Stomach (tissue), 4 donors: Measurements from ENCODE around the gene WWP2.

Experiments used
- POLR2A ChIP-seq, 4 donors: fragments of 450-650 bp; IDR thresholded peaks; one replicate each; pipeline ENCODE4 v1.6.1; 2016; ENCODE audit warnings: antibody characterized with exemption in 4 of 4, control low read depth in 2 of 4, mild to moderate bottlenecking in 1 of 4, moderate library complexity in 1 of 4
- POLR2AphosphoS5 ChIP-seq, 3 donors: sonication (generic); formaldehyde crosslinking; IDR thresholded peaks; one replicate each; pipeline ENCODE4 v1.6.1; 2016; ENCODE audit warnings: antibody characterized with exemption in 3 of 3
- TF ChIP-seq, protein P1 (sequence below), 7 experiments: fragments of 450-650 bp in 4 of 7; fragments of 200-600 bp in 3 of 7; sonication (generic) in 3 of 7; IDR thresholded peaks; one replicate each; pipeline ENCODE4 v1.5.1; 2016 to 2019; ENCODE audit warnings: antibody characterized with exemption in 7 of 7, control low read depth in 2 of 7, mild to moderate bottlenecking in 1 of 7

DNA sequence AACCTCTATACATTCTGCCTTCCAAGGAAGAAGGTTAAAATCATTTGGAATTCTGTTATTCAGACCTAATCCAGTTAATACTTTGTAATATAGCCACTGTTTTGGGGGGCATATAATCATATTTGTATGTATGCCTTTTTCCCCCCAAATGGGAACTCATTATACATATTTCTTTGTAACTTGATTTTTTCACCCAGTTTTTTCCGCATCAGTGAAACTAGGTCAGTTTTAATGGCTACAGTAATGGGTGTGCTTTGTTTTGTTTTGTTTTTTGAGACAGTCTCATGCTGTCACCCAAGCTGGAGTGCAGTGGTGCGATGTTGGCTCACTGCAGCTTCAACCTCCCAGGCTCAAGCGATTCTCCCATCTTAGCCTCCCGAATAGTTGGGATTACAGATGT is 54.9 kb downstream of the WWP2 start:
- TF ChIP-seq, protein P1, sequence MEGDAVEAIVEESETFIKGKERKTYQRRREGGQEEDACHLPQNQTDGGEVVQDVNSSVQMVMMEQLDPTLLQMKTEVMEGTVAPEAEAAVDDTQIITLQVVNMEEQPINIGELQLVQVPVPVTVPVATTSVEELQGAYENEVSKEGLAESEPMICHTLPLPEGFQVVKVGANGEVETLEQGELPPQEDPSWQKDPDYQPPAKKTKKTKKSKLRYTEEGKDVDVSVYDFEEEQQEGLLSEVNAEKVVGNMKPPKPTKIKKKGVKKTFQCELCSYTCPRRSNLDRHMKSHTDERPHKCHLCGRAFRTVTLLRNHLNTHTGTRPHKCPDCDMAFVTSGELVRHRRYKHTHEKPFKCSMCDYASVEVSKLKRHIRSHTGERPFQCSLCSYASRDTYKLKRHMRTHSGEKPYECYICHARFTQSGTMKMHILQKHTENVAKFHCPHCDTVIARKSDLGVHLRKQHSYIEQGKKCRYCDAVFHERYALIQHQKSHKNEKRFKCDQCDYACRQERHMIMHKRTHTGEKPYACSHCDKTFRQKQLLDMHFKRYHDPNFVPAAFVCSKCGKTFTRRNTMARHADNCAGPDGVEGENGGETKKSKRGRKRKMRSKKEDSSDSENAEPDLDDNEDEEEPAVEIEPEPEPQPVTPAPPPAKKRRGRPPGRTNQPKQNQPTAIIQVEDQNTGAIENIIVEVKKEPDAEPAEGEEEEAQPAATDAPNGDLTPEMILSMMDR (IDR thresholded peaks at IDR 0.05) = no peak
- no peak for TF ChIP-seq POLR2A (IDR thresholded peaks at IDR 0.05)
- TF ChIP-seq POLR2AphosphoS5 (IDR thresholded peaks at IDR 0.05) = no peak
